ENCODE data around the gene SRRM4. TPM values are rescaled to one million over a fixed set of nuclear protein-coding genes. Genes with fewer than 3 reads are reported as not detected.
A peak's percentile ranks its signal among the peaks of the same experiment; 100 is the strongest.

SRRM4 gene
- total RNA-seq, 4 donors from 2014 or later, result not detected

- Histone ChIP-seq H3K4me1 (no peaks in the 10 kb centered on the region), H3K27ac (no peak overlapping the region), H3K4me3 (no peak overlapping the region), H3K9me3 (peaks cover 0 to 19% (median 0%) of the 10 kb centered on the region in 4 donors), H3K36me3 (no peaks in the 10 kb centered on the region), H3K27me3 (no peaks in the 10 kb centered on the region)
- WGBS, 2 donors, result 83 to 92% methylated on average over 5 of the region's 5 CpGs
- TF ChIP-seq CTCF (IDR thresholded peaks at IDR 0.05) (no peak), EP300 (IDR thresholded peaks at IDR 0.05) (no peak)
- DNase-seq (ENCODE audit: low spot score in 2 of 2), result no peak
Measured at GRCh38 chr12:119052001-119052400, 70.7 kb downstream of the SRRM4 start.

- DNase-seq (ENCODE audit: low spot score in 2 of 2), result no peak
- H3K36me3 ChIP-seq, result no peaks in the 10 kb centered on the region
- WGBS, 2 donors, result 27 to 36% methylated on average over 3 of the region's 3 CpGs
- H3K27me3 ChIP-seq, result no peaks in the 10 kb centered on the region
- peaks cover 0 to 7% (median 0%) of the 10 kb centered on the region in 4 donors for H3K9me3 ChIP-seq
- H3K4me3 ChIP-seq, result no peak overlapping the region
- no peak overlapping the region for H3K27ac ChIP-seq
- H3K4me1 ChIP-seq, result no peaks in the 10 kb centered on the region
- TF ChIP-seq CTCF (IDR thresholded peaks at IDR 0.05), result no peak
Measured at GRCh38 chr12:119055977-119056376, 74.6 kb downstream of the SRRM4 start.

- peak; percentile 16 to 49 for DNase-seq (ENCODE audit: low spot score in 2 of 2)
- H3K27me3 ChIP-seq, result no peaks in the 10 kb centered on the region
- H3K36me3 ChIP-seq, result no peaks in the 10 kb centered on the region
- H3K4me1 ChIP-seq, result no peaks in the 10 kb centered on the region
- TF ChIP-seq CTCF (IDR thresholded peaks at IDR 0.05) (no peak), EP300 (IDR thresholded peaks at IDR 0.05) (no peak), POLR2A (IDR thresholded peaks at IDR 0.05) (no peak)
- H3K27ac ChIP-seq, result no peak overlapping the region
- 29 to 30% methylated on average over 16 of the region's 16 CpGs for WGBS, 2 donors
- H3K9me3 ChIP-seq, result no peaks in the 10 kb centered on the region
- H3K4me3 ChIP-seq, result no peak overlapping the region
Measured at GRCh38 chr12:119060847-119061796, 79.8 kb downstream of the SRRM4 start.

- no peak for TF ChIP-seq POLR2A (IDR thresholded peaks at IDR 0.05)
- no peak for TF ChIP-seq CTCF (IDR thresholded peaks at IDR 0.05)
- TF ChIP-seq EP300 (IDR thresholded peaks at IDR 0.05), result no peak
- no peak overlapping the region for H3K27ac ChIP-seq
- H3K27me3 ChIP-seq, result no peaks in the 10 kb centered on the region
- no peaks in the 10 kb centered on the region for H3K4me1 ChIP-seq
- H3K4me3 ChIP-seq, result no peak overlapping the region
- 58 to 72% methylated on average over 9 of the region's 9 CpGs for WGBS, 2 donors
- H3K36me3 ChIP-seq, result no peaks in the 10 kb centered on the region
- DNase-seq (ENCODE audit: low spot score in 2 of 2), result no peak
- H3K9me3 ChIP-seq, result no peaks in the 10 kb centered on the region
Measured at GRCh38 chr12:119068129-119068856, 87.0 kb downstream of the SRRM4 start.

GRCh38 chr12:119069147-119069642 lies 87.9 kb downstream of the SRRM4 start:
- Histone ChIP-seq H3K4me3 (no peak overlapping the region), H3K9me3 (no peaks in the 10 kb centered on the region), H3K4me1 (no peaks in the 10 kb centered on the region), H3K36me3 (no peaks in the 10 kb centered on the region), H3K27ac (no peak overlapping the region), H3K27me3 (no peaks in the 10 kb centered on the region)
- 22 to 42% methylated on average over 8 of the region's 8 CpGs for WGBS, 2 donors
- TF ChIP-seq POLR2A (IDR thresholded peaks at IDR 0.05) (no peak), CTCF (IDR thresholded peaks at IDR 0.05) (no peak), EP300 (IDR thresholded peaks at IDR 0.05) (no peak)
- no peak for DNase-seq (ENCODE audit: low spot score in 2 of 2)

Data from tibial nerve (tissue), 4 donors.